AG09319 (cell line): Measurements from ENCODE around the gene ZBTB42.

Experiments
- DNase-seq: peaks from one replicate; pipeline ENCODE4 v3.0.0-alpha.2; 2010; ENCODE audit warnings: low read depth; ENCODE audit errors: extremely low read depth
- TF ChIP-seq, protein P1 (sequence below): IDR thresholded peaks from 2 replicates; pipeline ENCODE4 v1.5.1; 2011; ENCODE audit warnings: low read depth, mild to moderate bottlenecking, inconsistent platforms, low read length, moderate library complexity

The ZBTB42 gene

GRCh38 chr14:104775073-104775489, 25.8 kb upstream of the ZBTB42 start:
- DNase-seq, result no peak
- TF ChIP-seq, protein P1, sequence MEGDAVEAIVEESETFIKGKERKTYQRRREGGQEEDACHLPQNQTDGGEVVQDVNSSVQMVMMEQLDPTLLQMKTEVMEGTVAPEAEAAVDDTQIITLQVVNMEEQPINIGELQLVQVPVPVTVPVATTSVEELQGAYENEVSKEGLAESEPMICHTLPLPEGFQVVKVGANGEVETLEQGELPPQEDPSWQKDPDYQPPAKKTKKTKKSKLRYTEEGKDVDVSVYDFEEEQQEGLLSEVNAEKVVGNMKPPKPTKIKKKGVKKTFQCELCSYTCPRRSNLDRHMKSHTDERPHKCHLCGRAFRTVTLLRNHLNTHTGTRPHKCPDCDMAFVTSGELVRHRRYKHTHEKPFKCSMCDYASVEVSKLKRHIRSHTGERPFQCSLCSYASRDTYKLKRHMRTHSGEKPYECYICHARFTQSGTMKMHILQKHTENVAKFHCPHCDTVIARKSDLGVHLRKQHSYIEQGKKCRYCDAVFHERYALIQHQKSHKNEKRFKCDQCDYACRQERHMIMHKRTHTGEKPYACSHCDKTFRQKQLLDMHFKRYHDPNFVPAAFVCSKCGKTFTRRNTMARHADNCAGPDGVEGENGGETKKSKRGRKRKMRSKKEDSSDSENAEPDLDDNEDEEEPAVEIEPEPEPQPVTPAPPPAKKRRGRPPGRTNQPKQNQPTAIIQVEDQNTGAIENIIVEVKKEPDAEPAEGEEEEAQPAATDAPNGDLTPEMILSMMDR, result no peak

- no peak for DNase-seq
- TF ChIP-seq, protein P1, result no peak
Observed at GRCh38 chr14:104776481-104776880, 24.4 kb upstream of the ZBTB42 start.

DNA sequence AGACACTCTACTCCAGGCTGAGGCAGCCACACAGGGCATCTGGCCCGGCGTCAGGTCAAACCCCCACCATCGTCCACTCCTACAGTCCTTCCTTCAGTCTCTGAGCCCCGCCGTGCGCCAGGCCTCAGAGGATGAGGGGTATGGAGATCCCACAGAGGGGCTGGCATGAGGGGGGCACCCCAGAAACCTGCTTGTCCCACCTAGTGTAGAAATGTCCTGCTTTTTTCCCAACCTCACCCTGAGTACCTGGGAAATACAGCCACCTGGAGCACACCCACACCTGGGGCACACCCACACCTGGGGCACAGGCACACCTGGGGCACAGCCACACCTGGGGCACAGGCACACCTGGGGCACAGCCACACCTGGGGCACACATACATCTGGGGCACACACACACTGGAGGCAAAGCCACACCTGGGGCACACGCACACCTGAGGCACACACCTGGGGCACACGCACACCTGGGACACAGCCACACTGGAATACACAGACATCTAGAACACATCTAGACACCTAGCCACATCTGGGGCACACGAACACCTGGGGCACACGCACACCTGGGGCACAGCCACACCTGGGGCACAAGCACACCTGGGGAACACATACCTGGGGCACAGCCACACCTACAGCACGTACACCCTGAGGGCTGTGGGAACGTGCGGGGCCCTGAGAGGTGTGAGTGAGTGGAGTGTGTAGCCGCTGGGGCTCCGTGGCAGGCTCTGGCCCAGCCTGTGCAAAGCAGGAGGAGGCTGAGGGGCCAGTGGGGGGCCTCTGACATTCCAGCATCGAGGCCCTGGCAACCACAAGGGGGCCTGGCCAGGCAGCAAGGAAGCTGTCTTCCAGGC, 23.7 kb upstream of the ZBTB42 start:
- no peak for DNase-seq
- TF ChIP-seq, protein P1, result no peak

DNA sequence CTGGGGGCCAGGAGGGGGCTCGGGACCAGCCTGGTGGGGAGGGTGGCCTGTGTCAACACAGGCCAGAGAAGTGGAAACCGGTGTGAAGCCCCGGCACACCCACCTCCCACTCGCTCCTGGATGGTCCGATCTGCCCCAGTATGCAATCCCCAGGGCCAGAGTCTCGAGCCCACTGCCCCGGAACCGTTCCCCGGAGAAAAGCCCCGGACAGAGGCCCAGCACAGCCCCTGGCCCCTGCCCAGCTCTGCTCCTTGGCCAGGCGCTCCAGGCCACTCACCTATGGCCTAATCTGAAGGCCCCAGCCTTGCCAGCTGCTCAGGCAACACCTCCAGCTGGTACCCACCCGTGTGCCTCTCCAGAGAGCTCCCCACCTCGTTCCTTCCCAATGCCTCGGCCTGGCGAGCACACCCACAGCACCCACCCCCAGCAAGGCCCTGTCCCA, 23.1 kb upstream of the ZBTB42 start:
- TF ChIP-seq, protein P1, result no peak
- DNase-seq, result no peak

DNA sequence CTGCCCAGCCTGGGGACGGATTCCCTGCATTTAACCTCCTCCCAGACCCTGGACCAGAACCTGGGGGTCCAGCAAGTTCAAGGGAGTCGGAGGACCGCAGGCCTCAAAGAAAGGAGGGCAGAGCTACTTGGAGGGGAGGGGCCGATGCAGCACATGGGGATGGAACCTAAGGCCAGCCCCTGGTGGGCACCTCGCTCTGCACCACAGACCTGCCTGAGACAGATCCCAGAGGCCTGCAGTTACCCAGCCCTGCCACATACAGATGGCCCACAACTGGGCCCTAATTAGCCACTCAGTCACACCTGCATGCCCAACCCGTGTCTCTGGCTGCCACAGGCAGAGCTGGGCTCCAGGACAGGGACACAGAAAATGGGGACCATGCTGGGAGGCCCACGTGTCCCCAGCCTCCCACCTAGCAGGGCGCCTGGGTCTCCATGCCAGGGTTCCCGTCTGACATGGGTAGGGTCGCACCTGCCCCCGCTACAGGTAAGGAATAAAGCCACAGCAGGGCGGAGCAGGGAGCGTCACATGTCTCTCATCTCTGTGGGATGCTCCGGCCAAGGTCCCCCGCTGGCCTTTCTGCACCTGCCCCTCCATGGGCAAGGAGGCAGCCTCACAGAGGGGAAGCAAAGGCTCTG, 22.1 kb upstream of the ZBTB42 start:
- DNase-seq, result no peak

DNA sequence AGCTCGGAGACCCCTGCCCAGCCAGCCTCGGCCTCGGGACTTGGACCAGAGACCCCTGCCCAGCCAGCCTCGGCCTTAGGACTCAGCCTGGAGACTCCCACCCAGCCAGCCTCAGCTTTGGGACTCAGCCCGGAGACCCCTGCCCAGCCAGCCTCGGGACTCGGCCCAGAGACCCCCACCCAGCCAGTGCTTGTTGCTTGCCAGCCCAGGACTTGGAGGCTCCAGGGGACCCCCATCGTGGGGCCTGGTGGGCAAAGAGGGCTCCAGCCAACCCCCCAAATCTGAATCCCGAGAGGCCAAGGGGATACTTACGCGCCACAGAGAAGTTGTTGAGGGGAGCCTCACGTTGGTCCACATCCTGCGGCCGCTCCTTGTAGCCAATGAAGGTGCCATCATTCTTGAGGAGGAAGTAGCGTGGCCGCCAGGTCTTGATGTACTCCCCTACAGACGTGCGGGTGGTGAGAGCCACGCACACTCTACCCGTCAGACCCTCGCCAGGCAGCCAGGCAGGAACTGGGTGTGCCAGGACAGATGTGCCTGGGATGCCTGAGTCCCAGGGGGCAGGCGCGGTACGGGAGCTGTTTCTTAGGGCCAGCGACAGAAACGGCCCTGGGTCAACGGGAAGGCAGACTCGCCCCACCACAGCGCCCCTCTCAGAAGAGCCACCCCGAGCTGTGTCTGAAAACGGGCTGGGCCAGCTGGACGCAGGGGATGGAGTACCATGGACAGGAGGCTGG, 21.0 kb upstream of the ZBTB42 start:
- TF ChIP-seq, protein P1, result no peak
- DNase-seq, result no peak

More for the DNA sequence above, 22.1 kb upstream of the ZBTB42 start:
- TF ChIP-seq, protein P1, result no peak

- TF ChIP-seq, protein P1, result no peak
- no peak for DNase-seq
Observed at GRCh38 chr14:104780513-104781030, 20.3 kb upstream of the ZBTB42 start.
